AG09309 (cell line): Measurements from ENCODE around the gene SMLR1.

Source experiments
- DNase-seq: peaks from one replicate; pipeline ENCODE4 v3.0.0-alpha.2; 2010; ENCODE audit warnings: low read depth
- H3K4me3 ChIP-seq: 2 replicates; pipeline ENCODE4 v1.5.1; 2011; ENCODE audit warnings: mild to moderate bottlenecking, low read depth, low read length, moderate library complexity; ENCODE audit not compliant: control insufficient read depth
- TF ChIP-seq, protein P1 (sequence below): IDR thresholded peaks from 2 replicates; pipeline ENCODE4 v1.5.1; 2011; ENCODE audit warnings: mild to moderate bottlenecking, low read depth, low read length, inconsistent platforms; ENCODE audit not compliant: insufficient read depth, control insufficient read depth; ENCODE audit errors: missing control alignments

Gene SMLR1

GRCh38 chr6:130825772-130826441, 1.3 kb upstream of the SMLR1 start:
- TF ChIP-seq, protein P1, sequence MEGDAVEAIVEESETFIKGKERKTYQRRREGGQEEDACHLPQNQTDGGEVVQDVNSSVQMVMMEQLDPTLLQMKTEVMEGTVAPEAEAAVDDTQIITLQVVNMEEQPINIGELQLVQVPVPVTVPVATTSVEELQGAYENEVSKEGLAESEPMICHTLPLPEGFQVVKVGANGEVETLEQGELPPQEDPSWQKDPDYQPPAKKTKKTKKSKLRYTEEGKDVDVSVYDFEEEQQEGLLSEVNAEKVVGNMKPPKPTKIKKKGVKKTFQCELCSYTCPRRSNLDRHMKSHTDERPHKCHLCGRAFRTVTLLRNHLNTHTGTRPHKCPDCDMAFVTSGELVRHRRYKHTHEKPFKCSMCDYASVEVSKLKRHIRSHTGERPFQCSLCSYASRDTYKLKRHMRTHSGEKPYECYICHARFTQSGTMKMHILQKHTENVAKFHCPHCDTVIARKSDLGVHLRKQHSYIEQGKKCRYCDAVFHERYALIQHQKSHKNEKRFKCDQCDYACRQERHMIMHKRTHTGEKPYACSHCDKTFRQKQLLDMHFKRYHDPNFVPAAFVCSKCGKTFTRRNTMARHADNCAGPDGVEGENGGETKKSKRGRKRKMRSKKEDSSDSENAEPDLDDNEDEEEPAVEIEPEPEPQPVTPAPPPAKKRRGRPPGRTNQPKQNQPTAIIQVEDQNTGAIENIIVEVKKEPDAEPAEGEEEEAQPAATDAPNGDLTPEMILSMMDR, result no peak
- no peak overlapping the region for H3K4me3 ChIP-seq
- no peak for DNase-seq

GRCh38 chr6:130826442-130827246, 562 bp upstream of the SMLR1 start:
- no peak for DNase-seq
- no peak overlapping the region for H3K4me3 ChIP-seq
- TF ChIP-seq, protein P1, result no peak

- no peak overlapping the region for H3K4me3 ChIP-seq
- TF ChIP-seq, protein P1, result no peak
- DNase-seq, result no peak
Measured at GRCh38 chr6:130829333-130829910, 2.2 kb downstream of the SMLR1 start.

GRCh38 chr6:130831607-130832006, 4.4 kb downstream of the SMLR1 start:
- H3K4me3 ChIP-seq, result no peak overlapping the region
- TF ChIP-seq, protein P1, result no peak
- DNase-seq, result no peak

GRCh38 chr6:130833569-130833968, 6.4 kb downstream of the SMLR1 start:
- H3K4me3 ChIP-seq, result no peak overlapping the region
- TF ChIP-seq, protein P1, result no peak
- DNase-seq, result no peak

DNA sequence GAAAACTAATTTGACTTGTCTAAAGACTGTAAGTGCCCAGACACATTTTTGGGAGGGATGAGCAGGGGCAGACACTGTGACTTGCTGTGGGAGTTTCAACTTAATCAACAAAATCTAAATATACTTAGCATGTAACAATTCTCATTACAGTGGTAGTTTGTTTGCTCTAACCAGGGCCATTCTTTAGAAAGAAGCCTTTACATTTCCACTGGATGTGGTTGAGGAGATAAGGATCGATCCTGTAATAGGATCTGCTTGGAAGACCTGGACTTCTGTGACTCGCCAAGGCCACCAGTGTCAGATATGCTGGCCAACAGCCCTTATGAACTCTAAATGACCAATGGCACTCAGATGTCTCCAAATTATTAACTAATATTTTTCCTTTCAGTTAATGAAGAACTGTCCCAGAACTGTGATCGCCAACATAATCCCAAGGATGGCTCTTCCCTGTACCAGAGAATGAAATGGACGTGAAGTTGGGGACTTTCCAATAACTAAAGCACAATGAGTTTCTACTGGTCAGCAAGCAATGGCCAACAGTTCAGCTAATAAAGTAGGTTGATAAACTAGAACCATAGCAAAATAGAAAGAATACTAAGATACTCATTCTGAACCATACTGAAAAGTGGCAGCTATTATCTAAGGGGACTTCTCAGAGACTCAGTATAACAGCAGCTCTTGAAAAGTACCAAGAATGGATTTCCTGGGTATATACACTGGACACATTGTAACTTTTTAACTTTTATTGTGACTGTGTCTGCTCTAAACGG, 7.5 kb downstream of the SMLR1 start:
- H3K4me3 ChIP-seq, result no peak overlapping the region
- TF ChIP-seq, protein P1, result no peak
- no peak for DNase-seq
